ENCODE data around the gene KIF5C.
A peak's percentile ranks its signal among the peaks of the same experiment; 100 is the strongest.

The KIF5C gene

DNA sequence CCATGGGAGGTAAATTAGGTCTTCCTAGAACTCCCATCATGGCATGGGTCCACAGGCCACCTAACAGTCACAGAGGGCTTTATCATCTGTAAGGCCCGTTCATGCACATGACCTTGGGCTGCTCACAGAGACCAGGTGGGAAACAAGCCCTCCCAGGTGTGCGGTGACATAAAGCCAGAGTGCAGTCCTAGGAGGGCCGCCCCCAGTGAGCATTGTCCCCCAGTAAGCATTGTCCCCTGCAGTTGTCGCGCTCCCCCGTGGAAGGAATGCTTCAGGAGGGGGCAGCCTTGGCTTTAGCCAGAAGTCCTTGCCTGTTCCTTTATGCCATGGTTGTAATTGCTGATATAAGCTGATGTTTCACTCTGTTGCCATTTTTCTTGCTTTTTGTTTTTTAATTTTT lies 121.8 kb downstream of the KIF5C start:
- DNase-seq = no peak

GRCh38 chr2:148998165-148998830 lies 123.3 kb downstream of the KIF5C start:
- DNase-seq = no peak

DNA sequence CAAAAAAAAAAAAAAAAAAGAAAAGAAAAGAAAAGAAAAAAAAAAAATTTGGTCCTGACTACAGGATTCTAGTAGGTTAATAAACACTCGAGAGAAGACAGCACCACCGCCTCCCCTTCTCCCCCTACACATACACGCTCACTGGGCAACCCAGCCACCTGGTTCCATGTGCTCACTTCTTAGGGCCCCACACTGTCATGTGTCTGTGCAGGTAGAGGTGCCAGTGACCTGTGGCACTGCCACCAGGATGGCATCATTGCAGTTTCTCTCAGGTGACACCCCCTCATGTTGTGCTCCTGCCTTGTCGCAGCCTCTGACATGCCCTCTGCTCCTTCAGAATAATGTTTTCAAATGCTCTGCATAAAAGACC lies 123.8 kb downstream of the KIF5C start:
- DNase-seq = no peak

DNA sequence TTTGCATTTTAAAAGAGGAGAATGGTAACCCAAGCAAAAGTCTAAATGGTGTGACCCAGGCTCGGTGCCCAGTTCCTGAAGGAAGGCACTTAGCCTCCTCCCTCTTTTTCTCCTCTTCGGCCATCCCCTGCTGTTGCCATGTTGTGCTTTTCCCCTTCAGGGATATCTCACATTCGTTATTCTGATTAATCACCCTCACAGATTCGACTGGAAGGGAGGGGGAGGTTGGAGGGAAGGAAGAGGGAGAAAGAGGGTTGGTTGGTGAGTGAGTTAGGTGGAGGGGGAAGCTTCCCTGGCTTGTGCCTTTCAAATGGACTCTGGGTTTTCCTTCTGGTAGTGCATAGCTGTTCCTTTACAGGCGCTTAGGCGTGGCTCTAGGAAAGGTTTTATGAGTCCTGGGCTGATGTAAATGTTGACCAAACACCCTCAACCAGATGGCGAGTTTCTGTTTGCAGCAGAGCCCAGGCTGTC lies 124.5 kb downstream of the KIF5C start:
- DNase-seq = no peak

- DNase-seq = no peak
These were observed 125.3 kb downstream of the KIF5C start for GRCh38 chr2:149000158-149000938.

DNA sequence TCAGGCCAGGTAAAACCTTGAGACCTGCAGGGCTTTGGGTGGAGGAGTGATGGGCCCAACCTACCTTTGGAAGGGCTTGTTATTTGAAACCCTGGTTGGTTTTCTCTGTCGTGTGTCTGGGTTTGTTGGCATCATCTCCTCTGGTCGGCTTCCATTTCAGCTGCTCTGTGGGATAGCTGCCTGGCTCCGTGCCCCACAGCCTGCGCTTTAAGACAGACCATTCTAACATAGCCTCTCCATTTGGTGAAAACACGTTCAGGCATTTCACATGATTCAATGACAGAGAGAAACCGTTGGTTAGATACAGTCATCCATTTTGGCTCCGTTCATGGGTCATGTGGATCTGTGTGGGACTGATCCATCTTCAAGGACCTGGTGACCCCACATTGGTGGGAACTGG lies 126.5 kb downstream of the KIF5C start:
- DNase-seq = no peak

DNA sequence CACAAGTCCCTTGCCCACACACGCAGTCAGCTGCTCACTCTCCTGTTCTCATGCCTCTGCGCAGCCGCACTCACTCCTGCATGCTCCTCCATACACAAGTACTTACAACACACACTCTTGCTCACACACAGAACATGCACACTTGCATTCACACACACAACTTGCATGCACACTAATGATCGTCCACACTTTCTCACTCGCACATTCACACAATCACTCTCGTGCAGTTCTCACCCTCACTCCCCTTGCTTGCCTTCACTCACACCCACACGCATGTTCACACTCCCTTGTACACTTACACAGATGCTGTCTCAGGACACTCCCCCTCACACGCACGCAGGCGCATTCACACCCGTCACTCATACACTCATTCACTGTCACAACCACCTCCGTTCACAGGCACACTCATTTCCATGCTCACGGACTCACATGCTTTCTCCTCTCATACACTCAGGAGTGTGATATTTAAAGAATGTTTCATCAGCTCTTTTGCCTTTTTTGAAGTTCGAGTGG lies 127.4 kb downstream of the KIF5C start:
- DNase-seq = no peak

DNA sequence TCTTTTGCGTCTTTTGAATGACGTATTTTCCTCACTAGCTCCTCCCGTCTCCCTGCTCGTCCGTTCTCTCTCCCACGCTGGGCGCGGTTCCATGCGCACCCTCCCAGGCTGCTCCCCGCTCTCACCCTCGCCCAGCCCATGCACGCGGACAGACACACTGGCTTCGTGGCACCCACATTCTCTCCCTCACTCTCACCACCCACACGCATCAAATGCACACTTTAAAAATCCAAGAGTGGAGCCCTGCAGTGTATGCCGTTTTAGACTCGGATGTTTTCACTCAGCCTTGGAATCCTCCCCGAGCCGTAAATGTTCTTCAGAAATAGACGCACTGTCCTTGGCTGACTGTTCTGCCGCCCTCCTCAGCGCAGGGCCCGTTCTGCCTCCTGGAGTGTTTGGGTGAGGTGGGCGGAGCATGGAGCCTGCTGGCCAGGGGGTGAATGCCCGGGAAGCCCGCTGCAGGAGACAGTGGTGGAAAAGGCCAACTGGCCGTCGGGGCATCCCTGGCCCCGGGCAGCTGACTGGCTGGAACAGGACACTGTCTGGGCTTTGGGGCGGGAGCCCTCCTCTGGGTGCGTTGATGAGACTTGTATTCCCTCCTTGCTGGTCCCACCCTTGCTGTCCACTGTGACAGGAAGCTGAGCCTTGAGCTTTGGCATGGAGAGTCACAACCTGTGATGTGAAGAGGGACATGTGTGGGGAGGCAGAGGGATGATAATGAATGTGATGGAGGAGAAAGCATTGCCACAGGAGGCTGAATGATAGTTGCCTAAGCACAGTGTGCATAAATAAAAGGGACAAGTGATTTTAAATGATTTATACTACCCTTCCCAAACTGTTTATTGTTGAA lies 128.1 kb downstream of the KIF5C start:
- DNase-seq = no peak

DNA sequence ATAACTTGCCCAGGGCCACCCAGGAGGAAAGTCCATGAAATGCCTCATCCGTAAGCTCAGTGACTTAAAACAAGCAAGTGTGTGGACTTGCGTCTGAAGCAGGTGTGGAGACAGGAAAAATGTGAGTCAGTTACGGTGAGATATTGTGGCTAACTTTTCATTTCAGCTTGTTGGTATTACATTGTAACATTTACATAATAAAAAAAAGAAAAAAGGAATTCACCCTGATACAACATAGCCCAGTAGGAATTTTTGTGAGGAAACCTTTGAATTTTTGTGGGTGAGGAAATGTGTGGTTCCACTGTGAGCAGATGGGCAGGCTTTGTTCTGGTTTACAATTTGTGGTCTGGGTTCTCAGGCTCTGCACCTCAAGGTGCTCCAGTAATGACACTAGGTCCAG lies 129.8 kb downstream of the KIF5C start:
- no peak for DNase-seq

DNA sequence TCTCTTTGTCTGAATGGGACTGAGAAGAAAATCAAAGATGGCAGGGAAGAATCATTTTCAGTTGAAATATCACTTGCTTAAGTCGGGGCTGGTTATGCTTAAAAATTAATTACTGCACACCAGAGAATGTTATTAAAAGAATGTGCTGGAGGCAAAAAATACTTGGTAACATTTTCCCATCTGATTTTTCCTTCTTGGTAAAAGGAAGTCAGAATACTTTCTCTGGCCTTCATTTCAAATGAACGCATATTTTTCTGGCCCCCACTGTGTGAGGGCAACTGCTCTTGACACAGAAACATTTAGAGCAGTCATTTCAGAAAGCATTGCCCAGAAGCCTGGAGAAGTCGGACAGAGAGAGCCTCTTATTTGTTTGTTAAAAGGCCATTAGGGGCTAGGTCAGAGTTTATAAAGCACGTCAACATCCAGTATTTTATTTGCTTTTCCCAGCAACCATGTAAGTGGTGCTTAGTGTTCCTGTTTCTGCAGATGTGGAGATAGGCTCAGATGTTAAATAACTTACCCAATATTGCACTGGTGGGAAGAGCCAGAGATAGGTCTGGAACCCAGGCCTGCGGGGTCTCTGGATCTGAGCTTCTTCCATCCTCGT lies 130.5 kb downstream of the KIF5C start:
- DNase-seq = peak; percentile 24

- no peak for DNase-seq
These were observed 132.0 kb downstream of the KIF5C start for GRCh38 chr2:149006883-149007543.

GRCh38 chr2:149008381-149008780 lies 133.4 kb downstream of the KIF5C start:
- no peak for DNase-seq

DNA sequence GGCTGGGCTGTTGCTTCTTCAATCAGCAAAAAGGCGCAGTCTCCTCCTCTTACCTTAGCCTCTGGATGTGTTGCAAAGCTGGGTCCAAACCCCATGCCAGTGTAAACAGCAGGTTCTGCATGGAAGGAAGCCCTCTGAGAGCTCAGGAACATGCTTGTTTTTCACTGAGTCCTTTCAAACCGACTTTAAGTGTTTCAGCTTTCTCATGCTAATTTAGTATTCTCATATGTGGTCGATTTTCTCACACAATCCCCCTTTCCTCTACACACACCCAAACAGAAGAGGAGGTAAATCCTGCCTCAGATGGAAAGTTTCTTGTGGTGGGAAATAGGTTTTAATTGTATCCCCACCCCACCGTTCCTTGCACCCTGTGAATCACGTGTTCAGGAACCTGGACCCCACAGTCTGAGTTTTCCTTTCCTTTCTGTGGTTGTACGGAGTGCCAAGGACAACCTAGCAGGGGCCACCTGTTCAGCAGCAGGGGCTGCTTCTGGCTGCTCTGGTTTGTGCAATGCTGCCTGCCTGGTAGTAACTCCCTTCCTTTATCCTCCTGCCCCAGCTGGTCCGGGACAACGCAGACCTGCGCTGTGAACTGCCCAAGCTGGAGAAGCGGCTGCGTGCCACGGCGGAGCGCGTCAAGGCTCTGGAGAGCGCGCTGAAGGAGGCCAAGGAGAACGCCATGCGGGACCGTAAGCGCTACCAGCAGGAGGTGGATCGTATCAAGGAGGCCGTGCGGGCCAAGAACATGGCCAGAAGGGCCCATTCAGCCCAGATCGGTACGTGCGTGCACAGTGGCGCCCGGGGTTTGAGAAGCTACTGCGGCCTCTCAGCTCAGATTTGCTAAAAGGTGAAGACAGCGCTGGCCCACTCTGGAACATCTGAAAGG lies 134.8 kb downstream of the KIF5C start:
- DNase-seq = no peak

DNA sequence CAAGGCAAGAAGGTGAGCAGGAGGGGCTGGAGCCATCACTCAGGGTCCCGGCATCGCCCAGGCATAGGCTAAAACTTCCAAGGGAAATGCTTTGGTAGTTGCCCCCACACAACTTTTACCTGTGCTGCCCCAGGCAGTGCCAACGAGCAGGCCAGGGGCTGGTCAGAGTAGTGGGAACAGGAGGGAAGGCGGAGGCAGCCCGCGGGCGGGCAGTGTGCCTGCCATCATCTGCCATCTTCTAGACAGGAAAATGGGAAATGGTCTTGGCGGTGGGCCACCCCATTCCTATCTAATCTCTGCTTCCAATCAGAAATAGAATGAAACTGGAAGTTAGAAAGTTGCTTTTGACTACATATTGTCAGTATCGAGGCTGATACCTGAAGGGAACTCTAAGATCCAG lies 137.5 kb downstream of the KIF5C start:
- DNase-seq = no peak

GRCh38 chr2:149015501-149015900 lies 140.5 kb downstream of the KIF5C start:
- DNase-seq = no peak

DNA sequence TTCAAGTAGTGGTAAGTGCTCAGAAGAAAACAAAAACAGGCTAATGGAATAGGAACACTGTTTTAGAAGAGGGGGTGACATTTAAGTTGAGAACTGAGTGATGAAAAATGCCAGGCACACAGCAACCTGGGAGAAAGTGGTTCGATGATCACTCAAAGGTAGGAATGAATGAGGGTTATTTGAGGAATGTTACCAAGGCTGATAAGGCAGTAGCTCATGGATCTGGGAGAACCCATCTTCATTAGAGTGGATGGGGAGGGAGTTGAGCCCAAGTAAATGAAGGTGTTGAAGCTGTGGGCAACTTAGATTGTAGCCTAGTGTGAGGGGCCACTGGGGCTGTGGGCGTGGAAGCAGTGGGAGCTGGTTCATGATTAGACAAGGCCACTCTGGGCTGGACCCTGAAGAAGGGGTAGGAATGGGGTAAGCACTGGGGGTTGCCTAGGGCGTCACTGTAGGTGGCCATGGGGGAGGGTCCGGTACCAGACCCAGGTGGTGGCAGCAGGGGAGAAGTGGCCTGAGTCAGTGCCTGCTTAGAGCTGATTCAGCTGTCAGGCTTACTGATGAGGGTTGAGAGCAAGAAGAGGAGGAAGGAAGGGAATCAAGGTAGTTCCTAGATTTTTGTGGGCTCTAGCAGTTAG lies 141.0 kb downstream of the KIF5C start:
- DNase-seq = no peak

GRCh38 chr2:149017116-149017985 lies 142.3 kb downstream of the KIF5C start:
- peak; percentile 79 for DNase-seq

- no peak for DNase-seq
These were observed 144.0 kb downstream of the KIF5C start for GRCh38 chr2:149018981-149019380.

DNA sequence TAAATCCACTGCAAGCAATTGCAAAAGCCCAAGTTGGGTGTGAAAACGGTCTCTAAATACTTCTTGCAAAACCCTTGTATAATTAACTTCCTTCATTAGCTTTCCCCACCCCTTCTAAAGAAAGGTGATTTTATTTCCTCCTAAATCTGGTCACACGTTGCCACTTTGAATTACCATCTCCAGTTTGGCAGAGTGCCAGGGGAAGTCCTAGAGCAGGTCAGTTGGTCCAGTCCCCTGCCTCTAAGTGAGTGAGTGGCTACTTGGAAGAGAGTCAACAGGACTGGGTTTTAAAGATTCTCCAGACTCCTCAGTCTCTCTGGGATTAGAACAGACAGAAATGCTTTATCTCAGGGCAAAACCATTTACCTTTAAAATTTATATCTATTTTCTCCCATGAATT lies 144.7 kb downstream of the KIF5C start:
- no peak for DNase-seq

DNA sequence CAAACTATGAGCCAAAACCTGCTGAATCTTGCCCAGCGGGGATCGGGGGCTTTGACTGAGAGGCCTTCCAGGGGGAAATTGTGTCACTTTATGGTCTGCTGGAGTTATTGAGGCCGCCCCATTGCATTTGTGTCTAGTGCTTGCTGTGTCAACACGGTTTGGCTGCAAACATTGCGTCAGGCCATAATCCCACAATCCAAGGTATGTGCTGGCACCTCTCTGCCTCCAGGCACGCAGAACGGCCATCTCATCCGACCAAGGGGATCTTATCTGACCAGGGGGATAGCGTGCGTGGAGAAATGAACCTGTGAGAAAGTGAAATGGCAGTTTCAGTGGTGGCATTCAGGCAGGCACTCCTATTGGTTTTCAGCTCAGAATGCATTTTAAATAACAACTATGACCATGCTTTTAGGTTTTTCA lies 145.4 kb downstream of the KIF5C start:
- DNase-seq = peak; percentile 38

Measured in NCI-H510A treated with DMSO at 0.1 percent for 48 hours (cell line).